Activated CD4-positive, alpha-beta T cell treated with anti-CD3 and anti-CD28 coated beads, Interleukin-2, amount 10 ng/mL, durations not matched to agents 7 days and 5 days (primary cell): ENCODE results near the gene ASCC2. TPM values are rescaled to one million over a fixed set of nuclear protein-coding genes. Genes with fewer than 3 reads are reported as not detected.

Source experiments
- CTCF ChIA-PET: fragments of 350-600 bp; sonication (Branson Sonifier 250); formaldehyde crosslinking; loops from one replicate; lab custom pipeline; 2021; ENCODE audit warnings: antibody characterized with exemption; lab: Charles Lee
- POLR2A ChIA-PET: fragments of 350-600 bp; sonication (Branson Sonifier 250); formaldehyde crosslinking; loops from one replicate; lab custom pipeline; 2021; ENCODE audit warnings: antibody characterized with exemption; lab: Charles Lee
- DNase-seq: peaks from one replicate; pipeline ENCODE4 v3.0.0-alpha.2; 2020
- H3K27ac Mint-ChIP-seq: one replicate; pipeline ENCODE4 v1.8.0; 2021; ENCODE audit warnings: mild to moderate bottlenecking, moderate library complexity, mixed read lengths
- H3K27me3 Mint-ChIP-seq: one replicate; pipeline ENCODE4 v1.8.0; 2021; ENCODE audit warnings: mixed read lengths
- H3K36me3 Mint-ChIP-seq: one replicate; pipeline ENCODE4 v1.8.0; 2021; ENCODE audit warnings: low read depth, mixed read lengths
- H3K4me1 Mint-ChIP-seq: one replicate; pipeline ENCODE4 v1.8.0; 2021; ENCODE audit warnings: mixed read lengths
- H3K4me3 Mint-ChIP-seq: one replicate; pipeline ENCODE4 v1.8.0; 2021; ENCODE audit warnings: mild to moderate bottlenecking, moderate library complexity, mixed read lengths
- H3K9me3 Mint-ChIP-seq: one replicate; pipeline ENCODE4 v1.8.0; 2021; ENCODE audit warnings: mixed read lengths
- total RNA-seq, 2 experiments: library from RNA; stranded (reverse); gene quantifications; one replicate each; pipeline ENCODE4 v1.2.3, GENCODE V29; 2021

Gene ASCC2
- total RNA-seq, 2 experiments from 2014 or later = 92.4 to 96.4 TPM

GRCh38 chr22:29773233-29773632 lies 64.8 kb downstream of the ASCC2 start:
- POLR2A ChIA-PET = no interaction called here
- CTCF ChIA-PET = interaction anchor here (0.5 to 0.7 kb wide), 4 partner anchors 19 to 409 kb away, joined by 3 to 4 read pairs (median 3); no protein-coding TSS in a partner anchor
- Mint-ChIP-seq H3K4me1 (peaks cover 7% of the 10 kb centered on the region), H3K27me3 (no peaks in the 10 kb centered on the region), H3K4me3 (no peak overlapping the region), H3K27ac (no peak overlapping the region), H3K9me3 (no peaks in the 10 kb centered on the region), H3K36me3 (peaks cover 20% of the 10 kb centered on the region)
- DNase-seq = no peak

- Mint-ChIP-seq H3K4me1 (peaks cover 14% of the 10 kb centered on the region), H3K4me3 (no peak overlapping the region), H3K27me3 (no peaks in the 10 kb centered on the region), H3K27ac (no peak overlapping the region), H3K9me3 (no peaks in the 10 kb centered on the region), H3K36me3 (peaks cover 25% of the 10 kb centered on the region)
- no peak for DNase-seq
- CTCF ChIA-PET = interaction anchor here (0.7 kb wide), 1 partner anchor 18 kb away, joined by 4 read pairs; no protein-coding TSS in a partner anchor
- POLR2A ChIA-PET = no interaction called here
Measured at GRCh38 chr22:29772170-29772641, 65.9 kb downstream of the ASCC2 start.

GRCh38 chr22:29769723-29770321 lies 68.3 kb downstream of the ASCC2 start:
- peaks cover 25% of the 10 kb centered on the region for H3K4me1 Mint-ChIP-seq
- CTCF ChIA-PET = interaction anchor here (0.6 to 1.3 kb wide), 3 partner anchors 9 to 464 kb away, joined by 3 read pairs; no protein-coding TSS in a partner anchor
- H3K27ac Mint-ChIP-seq = no peak overlapping the region
- no peak overlapping the region for H3K4me3 Mint-ChIP-seq
- no peaks in the 10 kb centered on the region for H3K9me3 Mint-ChIP-seq
- POLR2A ChIA-PET = no interaction called here
- DNase-seq = no peak
- H3K27me3 Mint-ChIP-seq = no peaks in the 10 kb centered on the region
- peaks cover 25% of the 10 kb centered on the region for H3K36me3 Mint-ChIP-seq

- H3K27me3 Mint-ChIP-seq = no peaks in the 10 kb centered on the region
- POLR2A ChIA-PET = no interaction called here
- CTCF ChIA-PET = no interaction called here
- DNase-seq = no peak
- peaks cover 25% of the 10 kb centered on the region for H3K36me3 Mint-ChIP-seq
- peak overlapping the region; percentile 93 for H3K27ac Mint-ChIP-seq
- no peaks in the 10 kb centered on the region for H3K9me3 Mint-ChIP-seq
- peak overlapping the region; percentile 97 for H3K4me3 Mint-ChIP-seq
- peaks cover 30% of the 10 kb centered on the region for H3K4me1 Mint-ChIP-seq
Measured at GRCh38 chr22:29768052-29768693, 69.9 kb downstream of the ASCC2 start.

- POLR2A ChIA-PET = no interaction called here
- H3K36me3 Mint-ChIP-seq = peaks cover 25% of the 10 kb centered on the region
- H3K4me1 Mint-ChIP-seq = peaks cover 30% of the 10 kb centered on the region
- H3K27ac Mint-ChIP-seq = peak within 1 kb of the TSS; percentile 93
- H3K27me3 Mint-ChIP-seq = no peaks in the 10 kb centered on the region
- CTCF ChIA-PET = interaction anchor here (0.7 to 1.1 kb wide), 2 partner anchors 8 to 13 kb away, joined by 3 to 5 read pairs; no protein-coding TSS in a partner anchor
- H3K4me3 Mint-ChIP-seq = peak within 1 kb of the TSS; percentile 97
- no peaks in the 10 kb centered on the region for H3K9me3 Mint-ChIP-seq
- DNase-seq = peak; percentile 95
Measured at GRCh38 chr22:29767171-29768051, 70.7 kb downstream of the ASCC2 start, which contains the start of gene UQCR10. Gene UQCR10, plus strand, starts transcription at chr22:29767369. Its CDS starts 30 bp downstream, at chr22:29767399.

GRCh38 chr22:29766632-29767170 lies 71.4 kb downstream of the ASCC2 start, which contains the start of gene ZMAT5:
Gene ZMAT5, minus strand, starts transcription at chr22:29767007. Its CDS starts 18,463 bp downstream, at chr22:29748544.
- no peaks in the 10 kb centered on the region for H3K27me3 Mint-ChIP-seq
- no peaks in the 10 kb centered on the region for H3K9me3 Mint-ChIP-seq
- H3K27ac Mint-ChIP-seq = peak within 1 kb of the TSS; percentile 93
- peaks cover 30% of the 10 kb centered on the region for H3K4me1 Mint-ChIP-seq
- POLR2A ChIA-PET = no interaction called here
- DNase-seq = peak; percentile 96
- peak within 1 kb of the TSS; percentile 97 for H3K4me3 Mint-ChIP-seq
- CTCF ChIA-PET = interaction anchor here (0.7 to 1.1 kb wide), 2 partner anchors 9 to 12 kb away, joined by 3 to 5 read pairs; no protein-coding TSS in a partner anchor
- peaks cover 23% of the 10 kb centered on the region for H3K36me3 Mint-ChIP-seq

- peaks cover 30% of the 10 kb centered on the region for H3K4me1 Mint-ChIP-seq
- no peaks in the 10 kb centered on the region for H3K9me3 Mint-ChIP-seq
- no peaks in the 10 kb centered on the region for H3K27me3 Mint-ChIP-seq
- peaks cover 23% of the 10 kb centered on the region for H3K36me3 Mint-ChIP-seq
- ChIA-PET CTCF (interaction anchor here (0.7 to 1.1 kb wide), 2 partner anchors 10 to 12 kb away, joined by 3 to 5 read pairs; no protein-coding TSS in a partner anchor), POLR2A (no interaction called here)
- DNase-seq = peak; percentile 32
- peak overlapping the region; percentile 97 for H3K4me3 Mint-ChIP-seq
- peak overlapping the region; percentile 93 for H3K27ac Mint-ChIP-seq
Measured at GRCh38 chr22:29765905-29766631, 72.0 kb downstream of the ASCC2 start.

GRCh38 chr22:29762263-29762662 lies 75.8 kb downstream of the ASCC2 start:
- Mint-ChIP-seq H3K27me3 (no peaks in the 10 kb centered on the region), H3K9me3 (no peaks in the 10 kb centered on the region), H3K36me3 (no peaks in the 10 kb centered on the region), H3K4me3 (no peak overlapping the region), H3K4me1 (peaks cover 16% of the 10 kb centered on the region), H3K27ac (no peak overlapping the region)
- POLR2A ChIA-PET = no interaction called here
- CTCF ChIA-PET = interaction anchor here (0.6 kb wide), 1 partner anchor 1553 kb away, joined by 3 read pairs; no protein-coding TSS in a partner anchor
- no peak for DNase-seq

- H3K9me3 Mint-ChIP-seq = no peaks in the 10 kb centered on the region
- CTCF ChIA-PET = interaction anchor here (0.5 kb wide), 1 partner anchor 260 kb away, joined by 4 read pairs; no protein-coding TSS in a partner anchor
- no peaks in the 10 kb centered on the region for H3K36me3 Mint-ChIP-seq
- peaks cover under 1% of the 10 kb centered on the region for H3K4me1 Mint-ChIP-seq
- no peak for DNase-seq
- H3K27me3 Mint-ChIP-seq = no peaks in the 10 kb centered on the region
- no peak overlapping the region for H3K27ac Mint-ChIP-seq
- POLR2A ChIA-PET = no interaction called here
- no peak overlapping the region for H3K4me3 Mint-ChIP-seq
Measured at GRCh38 chr22:29758959-29759358, 79.1 kb downstream of the ASCC2 start.

GRCh38 chr22:29758068-29758622 lies 79.9 kb downstream of the ASCC2 start:
- CTCF ChIA-PET = no interaction called here

GRCh38 chr22:29757096-29757495 lies 81.0 kb downstream of the ASCC2 start:
- no peaks in the 10 kb centered on the region for H3K27me3 Mint-ChIP-seq
- H3K4me3 Mint-ChIP-seq = no peak overlapping the region
- CTCF ChIA-PET = interaction anchor here (0.6 kb wide), 1 partner anchor 123 kb away, joined by 3 read pairs; no protein-coding TSS in a partner anchor
- no peaks in the 10 kb centered on the region for H3K9me3 Mint-ChIP-seq
- H3K27ac Mint-ChIP-seq = no peak overlapping the region
- DNase-seq = no peak
- peaks cover under 1% of the 10 kb centered on the region for H3K4me1 Mint-ChIP-seq
- POLR2A ChIA-PET = no interaction called here
- no peaks in the 10 kb centered on the region for H3K36me3 Mint-ChIP-seq

More at GRCh38 chr22:29758068-29758622, 79.9 kb downstream of the ASCC2 start:
- H3K36me3 Mint-ChIP-seq = no peaks in the 10 kb centered on the region
- peak overlapping the region; percentile 25 for H3K27ac Mint-ChIP-seq
- no peaks in the 10 kb centered on the region for H3K27me3 Mint-ChIP-seq
- POLR2A ChIA-PET = interaction anchor here (0.6 kb wide), 1 partner anchor 193 kb away, joined by 3 read pairs; no protein-coding TSS in a partner anchor
- H3K4me3 Mint-ChIP-seq = no peak overlapping the region
- DNase-seq = no peak
- H3K4me1 Mint-ChIP-seq = no peaks in the 10 kb centered on the region
- H3K9me3 Mint-ChIP-seq = no peaks in the 10 kb centered on the region
